Body of pancreas (tissue), 4 donors: ENCODE data around the gene ACOX1.

Experiments
- CTCF ChIP-seq, 7 experiments: fragments of 450-650 bp in 4 of 7; fragments of 200-600 bp in 3 of 7; sonication (generic) in 3 of 7; IDR thresholded peaks; one replicate each; pipeline ENCODE4 v1.5.1; 2016 to 2019; ENCODE audit warnings: antibody characterized with exemption in 7 of 7
- POLR2A ChIP-seq, 3 donors: fragments of 450-650 bp; IDR thresholded peaks; one replicate each; pipeline ENCODE4 v1.6.1; 2016; ENCODE audit warnings: antibody characterized with exemption in 3 of 3, mild to moderate bottlenecking in 2 of 3

DNA sequence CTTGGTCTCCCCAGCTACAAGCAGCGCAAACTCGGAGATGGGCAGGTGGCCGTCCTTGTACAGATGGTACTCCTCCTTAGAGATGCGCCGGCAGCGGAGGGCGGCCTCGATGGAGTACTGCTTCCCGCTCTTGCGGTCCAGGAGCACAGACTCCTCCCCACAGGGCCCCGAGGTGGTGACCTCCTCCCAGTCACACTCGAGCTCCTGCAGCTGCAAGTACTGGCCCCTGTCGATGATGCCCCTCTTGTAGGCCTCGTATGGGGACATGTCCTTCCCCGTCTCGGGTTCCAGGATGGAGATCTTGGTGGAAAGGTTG lies 28.8 kb upstream of the ACOX1 start:
- TF ChIP-seq CTCF (IDR thresholded peaks at IDR 0.05), result no peak
- TF ChIP-seq POLR2A (IDR thresholded peaks at IDR 0.05), result no peak
